ENCODE data around the gene AKR7A2. TPM values are rescaled to one million over a fixed set of nuclear protein-coding genes. Genes with fewer than 3 reads are reported as not detected.
"Not testable (repeated sequence)": the region's sequence is repeated elsewhere in the genome, so short reads cannot be mapped to it uniquely, and the experiment has no call there.

AKR7A2 gene
- total RNA-seq, 2 experiments from 2014 or later, result 11.1 to 11.8 TPM

- intact Hi-C loops (cut with DNase I, micrococcal nuclease), result no loop called here
- H3K36me3 Mint-ChIP-seq (ENCODE audit: low read depth), result peaks cover 16% of the 10 kb centered on the region
- Histone ChIP-seq H3K4me3 (ENCODE audit: low read length) (no peak overlapping the region), H3K4me1 (ENCODE audit: insufficient read depth, low read length) (no peaks in the 10 kb centered on the region), H3K27ac (ENCODE audit: low read depth in 1 of 2, low read length in 2 of 2) (no peak overlapping the region), H3K27me3 (ENCODE audit: control insufficient read depth in 1 of 2, insufficient read depth in 2 of 2, low read length in 2 of 2) (peaks cover 12 to 19% of the 10 kb centered on the region in 2 experiments), H3K36me3 (ENCODE audit: insufficient read depth, low read length) (no peaks in the 10 kb centered on the region), H3K9me3 (ENCODE audit: control insufficient read depth in 1 of 2, insufficient read depth in 1 of 2, low read length in 2 of 2) (peaks cover 0 to 17% of the 10 kb centered on the region in 2 experiments)
- peaks cover 26% of the 10 kb centered on the region for H3K27me3 Mint-ChIP-seq
- ATAC-seq (ENCODE audit: poor library complexity), result no peak
- H3K4me1 Mint-ChIP-seq (ENCODE audit: low read depth), result no peaks in the 10 kb centered on the region
- no peak overlapping the region for H3K27ac Mint-ChIP-seq
- TF ChIP-seq, protein P1, sequence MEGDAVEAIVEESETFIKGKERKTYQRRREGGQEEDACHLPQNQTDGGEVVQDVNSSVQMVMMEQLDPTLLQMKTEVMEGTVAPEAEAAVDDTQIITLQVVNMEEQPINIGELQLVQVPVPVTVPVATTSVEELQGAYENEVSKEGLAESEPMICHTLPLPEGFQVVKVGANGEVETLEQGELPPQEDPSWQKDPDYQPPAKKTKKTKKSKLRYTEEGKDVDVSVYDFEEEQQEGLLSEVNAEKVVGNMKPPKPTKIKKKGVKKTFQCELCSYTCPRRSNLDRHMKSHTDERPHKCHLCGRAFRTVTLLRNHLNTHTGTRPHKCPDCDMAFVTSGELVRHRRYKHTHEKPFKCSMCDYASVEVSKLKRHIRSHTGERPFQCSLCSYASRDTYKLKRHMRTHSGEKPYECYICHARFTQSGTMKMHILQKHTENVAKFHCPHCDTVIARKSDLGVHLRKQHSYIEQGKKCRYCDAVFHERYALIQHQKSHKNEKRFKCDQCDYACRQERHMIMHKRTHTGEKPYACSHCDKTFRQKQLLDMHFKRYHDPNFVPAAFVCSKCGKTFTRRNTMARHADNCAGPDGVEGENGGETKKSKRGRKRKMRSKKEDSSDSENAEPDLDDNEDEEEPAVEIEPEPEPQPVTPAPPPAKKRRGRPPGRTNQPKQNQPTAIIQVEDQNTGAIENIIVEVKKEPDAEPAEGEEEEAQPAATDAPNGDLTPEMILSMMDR (IDR thresholded peaks at IDR 0.05), result no peak
- POLR2A ChIA-PET, result no interaction called here
- H3K4me3 Mint-ChIP-seq, result no peak overlapping the region
- peaks cover 5% of the 10 kb centered on the region for H3K9me3 Mint-ChIP-seq
- DNase-seq, result no peak
- CTCF ChIA-PET, result interaction anchor here (0.7 kb wide), 1 partner anchor 16 kb away, joined by 3 read pairs; no protein-coding TSS in a partner anchor
These were observed 38.7 kb downstream of the AKR7A2 start for GRCh38 chr1:19273106-19273843.

GRCh38 chr1:19272064-19272463, 39.9 kb downstream of the AKR7A2 start:
- TF ChIP-seq, protein P1 (IDR thresholded peaks at IDR 0.05), result no peak

GRCh38 chr1:19270343-19270730, 41.6 kb downstream of the AKR7A2 start:
- peaks cover 12 to 19% of the 10 kb centered on the region in 2 experiments for H3K27me3 ChIP-seq (ENCODE audit: control insufficient read depth in 1 of 2, insufficient read depth in 2 of 2, low read length in 2 of 2)
- ATAC-seq (ENCODE audit: poor library complexity); H3K27ac ChIP-seq (ENCODE audit: low read depth in 1 of 2, low read length in 2 of 2); DNase-seq; CTCF ChIA-PET; H3K4me1 Mint-ChIP-seq (ENCODE audit: low read depth); H3K27ac Mint-ChIP-seq; intact Hi-C loops (cut with DNase I, micrococcal nuclease); POLR2A ChIA-PET; H3K36me3 ChIP-seq (ENCODE audit: insufficient read depth, low read length); H3K4me3 Mint-ChIP-seq; H3K4me3 ChIP-seq (ENCODE audit: low read length); H3K4me1 ChIP-seq (ENCODE audit: insufficient read depth, low read length); H3K9me3 Mint-ChIP-seq: not testable (repeated sequence)
- H3K27me3 Mint-ChIP-seq, result peaks cover 21% of the 10 kb centered on the region
- peaks cover 12% of the 10 kb centered on the region for H3K36me3 Mint-ChIP-seq (ENCODE audit: low read depth)
- peaks cover 0 to 12% of the 10 kb centered on the region in 2 experiments for H3K9me3 ChIP-seq (ENCODE audit: control insufficient read depth in 1 of 2, insufficient read depth in 1 of 2, low read length in 2 of 2)

More at GRCh38 chr1:19272064-19272463, 39.9 kb downstream of the AKR7A2 start:
- H3K27ac Mint-ChIP-seq, result no peak overlapping the region
- peaks cover 5% of the 10 kb centered on the region for H3K9me3 Mint-ChIP-seq
- peaks cover 26% of the 10 kb centered on the region for H3K27me3 Mint-ChIP-seq
- no peak for DNase-seq
- no peak overlapping the region for H3K27ac ChIP-seq (ENCODE audit: low read depth in 1 of 2, low read length in 2 of 2)
- no peak overlapping the region for H3K4me3 Mint-ChIP-seq
- peaks cover 12 to 19% of the 10 kb centered on the region in 2 experiments for H3K27me3 ChIP-seq (ENCODE audit: control insufficient read depth in 1 of 2, insufficient read depth in 2 of 2, low read length in 2 of 2)
- H3K4me3 ChIP-seq (ENCODE audit: low read length), result no peak overlapping the region
- no peaks in the 10 kb centered on the region for H3K4me1 Mint-ChIP-seq (ENCODE audit: low read depth)
- intact Hi-C loops (cut with DNase I, micrococcal nuclease), result no loop called here
- POLR2A ChIA-PET, result no interaction called here
- CTCF ChIA-PET, result no interaction called here
- H3K9me3 ChIP-seq (ENCODE audit: control insufficient read depth in 1 of 2, insufficient read depth in 1 of 2, low read length in 2 of 2), result peaks cover 0 to 12% of the 10 kb centered on the region in 2 experiments
- ATAC-seq (ENCODE audit: poor library complexity), result no peak
- H3K36me3 ChIP-seq (ENCODE audit: insufficient read depth, low read length), result no peaks in the 10 kb centered on the region
- peaks cover 16% of the 10 kb centered on the region for H3K36me3 Mint-ChIP-seq (ENCODE audit: low read depth)
- no peaks in the 10 kb centered on the region for H3K4me1 ChIP-seq (ENCODE audit: insufficient read depth, low read length)

DNA sequence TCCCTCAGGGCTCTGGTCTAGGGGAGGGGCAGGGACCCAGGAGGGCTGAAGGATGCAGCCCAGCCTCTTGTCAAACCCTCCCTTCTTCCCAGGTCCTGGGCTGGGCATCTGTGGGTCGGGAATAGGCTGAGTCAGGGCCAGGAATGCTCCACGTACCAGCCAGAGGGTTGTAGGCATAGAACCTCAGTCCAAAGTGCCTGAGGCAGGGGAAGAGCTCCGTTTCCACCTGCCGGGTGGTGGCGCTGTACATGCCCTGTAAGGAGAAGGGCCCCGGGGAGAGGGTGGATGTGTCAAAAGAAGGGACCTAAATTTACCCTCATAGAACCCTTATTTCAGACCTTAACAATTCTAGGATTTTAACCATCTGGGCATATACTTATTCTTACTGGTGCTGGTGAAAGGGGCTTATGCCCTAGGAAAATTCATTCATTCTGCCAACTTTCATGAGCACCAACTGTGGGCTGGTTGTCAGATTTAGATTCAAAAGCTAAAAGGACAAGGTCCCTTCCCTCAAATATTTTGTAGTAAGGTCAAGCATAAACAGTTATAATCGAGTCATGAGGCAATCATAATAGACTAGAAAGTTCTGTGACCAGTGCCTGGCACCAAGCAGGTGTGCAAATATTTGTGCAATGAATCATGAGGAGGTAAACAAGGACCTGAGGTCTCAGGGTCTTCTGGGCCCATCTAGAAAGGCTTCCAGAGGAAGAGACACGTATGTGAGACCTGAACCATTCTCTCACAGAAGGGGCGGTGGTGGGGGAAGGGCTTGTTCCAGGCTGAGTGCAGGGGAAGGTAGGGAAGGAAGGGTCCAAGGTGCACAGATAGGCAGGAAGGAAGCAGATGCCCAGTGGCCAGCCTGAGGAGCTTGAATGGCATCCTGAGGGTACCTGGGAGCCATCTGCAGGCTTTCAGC, 42.3 kb downstream of the AKR7A2 start:
- POLR2A ChIA-PET; CTCF ChIA-PET; H3K9me3 ChIP-seq (ENCODE audit: control insufficient read depth in 1 of 2, insufficient read depth in 1 of 2, low read length in 2 of 2); H3K4me3 ChIP-seq (ENCODE audit: low read length); H3K27ac Mint-ChIP-seq; ATAC-seq (ENCODE audit: poor library complexity); H3K36me3 ChIP-seq (ENCODE audit: insufficient read depth, low read length); DNase-seq; H3K4me1 Mint-ChIP-seq (ENCODE audit: low read depth); H3K27ac ChIP-seq (ENCODE audit: low read depth in 1 of 2, low read length in 2 of 2); intact Hi-C loops (cut with DNase I, micrococcal nuclease); H3K4me1 ChIP-seq (ENCODE audit: insufficient read depth, low read length); H3K9me3 Mint-ChIP-seq; H3K4me3 Mint-ChIP-seq: not testable (repeated sequence)
- H3K27me3 ChIP-seq (ENCODE audit: control insufficient read depth in 1 of 2, insufficient read depth in 2 of 2, low read length in 2 of 2), result peaks cover 12 to 19% of the 10 kb centered on the region in 2 experiments
- peaks cover 12% of the 10 kb centered on the region for H3K36me3 Mint-ChIP-seq (ENCODE audit: low read depth)
- peaks cover 20% of the 10 kb centered on the region for H3K27me3 Mint-ChIP-seq
